Neural progenitor cell (in vitro differentiated cells): ENCODE results near the gene IVNS1ABP. TPM values are rescaled to one million over a fixed set of nuclear protein-coding genes. Genes with fewer than 3 reads are reported as not detected.
"Not testable (repeated sequence)": the region's sequence is repeated elsewhere in the genome, so short reads cannot be mapped to it uniquely, and the experiment has no call there.

ENCODE experiments used
- DNase-seq: peaks from one replicate; pipeline ENCODE4 v3.0.0-alpha.2; 2016; ENCODE audit warnings: low spot score
- H2AFZ ChIP-seq: fragments of 200-600 bp; sonication (generic); replicated peaks from 2 replicates; pipeline ENCODE4 v1.6.1; 2016; ENCODE audit warnings: antibody characterized with exemption
- H3F3A ChIP-seq: fragments of 200-600 bp; sonication (generic); 2 replicates; pipeline ENCODE4 v1.6.1; 2016; ENCODE audit warnings: antibody characterized with exemption, low read depth
- H3K27ac ChIP-seq: fragments of 200-600 bp; sonication (generic); 2 replicates; pipeline ENCODE4 v1.5.1; 2016; ENCODE audit warnings: mild to moderate bottlenecking
- H3K27me3 ChIP-seq: fragments of 200-600 bp; sonication (generic); 2 replicates; pipeline ENCODE4 v1.6.1; 2016; ENCODE audit warnings: mild to moderate bottlenecking, moderate library complexity
- H3K36me3 ChIP-seq: fragments of 200-600 bp; sonication (generic); 2 replicates; pipeline ENCODE4 v1.5.1; 2016
- H3K4me1 ChIP-seq: fragments of 200-600 bp; sonication (generic); 2 replicates; pipeline ENCODE4 v1.6.1; 2016; ENCODE audit warnings: mixed run types
- H3K4me2 ChIP-seq: fragments of 200-600 bp; sonication (generic); 2 replicates; pipeline ENCODE4 v1.6.1; 2016
- H3K4me3 ChIP-seq: fragments of 200-600 bp; sonication (generic); 2 replicates; pipeline ENCODE4 v1.5.1; 2016
- H3K79me2 ChIP-seq: fragments of 200-600 bp; sonication (generic); 2 replicates; pipeline ENCODE4 v1.6.1; 2016; ENCODE audit warnings: low read depth
- H3K9ac ChIP-seq: fragments of 200-600 bp; sonication (generic); 2 replicates; pipeline ENCODE4 v1.6.1; 2016
- H3K9me3 ChIP-seq: fragments of 200-600 bp; sonication (generic); 2 replicates; pipeline ENCODE4 v1.5.1; 2016; ENCODE audit warnings: low read depth
- H4K20me1 ChIP-seq: fragments of 200-600 bp; sonication (generic); 2 replicates; pipeline ENCODE4 v1.6.1; 2016; ENCODE audit warnings: low read depth
- H3K27ac Mint-ChIP-seq: 3 replicates; pipeline ENCODE4 v1.8.0; 2021; ENCODE audit warnings: mixed read lengths
- H3K27me3 Mint-ChIP-seq: 2 replicates; pipeline ENCODE4 v1.8.0; 2022; ENCODE audit warnings: low read depth, mild to moderate bottlenecking, inconsistent platforms, moderate library complexity, mixed read lengths; ENCODE audit not compliant: insufficient read depth
- H3K36me3 Mint-ChIP-seq: 3 replicates; pipeline ENCODE4 v1.8.0; 2021; ENCODE audit warnings: mixed read lengths
- H3K4me1 Mint-ChIP-seq: 3 replicates; pipeline ENCODE4 v1.8.0; 2021; ENCODE audit warnings: mixed read lengths
- H3K4me3 Mint-ChIP-seq: 3 replicates; pipeline ENCODE4 v1.8.0; 2021; ENCODE audit warnings: mild to moderate bottlenecking, moderate library complexity, mixed read lengths
- H3K9me3 Mint-ChIP-seq: 3 replicates; pipeline ENCODE4 v1.8.0; 2020; ENCODE audit warnings: mixed read lengths
- CTCF ChIP-seq: fragments of 200-600 bp; sonication (generic); IDR thresholded peaks from 2 replicates; pipeline ENCODE4 v1.5.1; 2017; ENCODE audit warnings: antibody characterized with exemption, mild to moderate bottlenecking
- EZH2 ChIP-seq: fragments of 200-600 bp; sonication (generic); IDR thresholded peaks from 2 replicates; pipeline ENCODE4 v1.6.1; 2017; ENCODE audit warnings: antibody characterized with exemption, mild to moderate bottlenecking, moderate library complexity
- EZH2phosphoT487 ChIP-seq: fragments of 200-600 bp; sonication (generic); IDR thresholded peaks from 2 replicates; pipeline ENCODE4 v1.6.1; 2017; ENCODE audit warnings: antibody characterized with exemption
- total RNA-seq: library from RNA; depleted of rRNA; stranded (reverse); fragments of >200 nt; gene quantifications from 2 replicates; pipeline ENCODE4 v1.2.3, GENCODE V29; 2015; ENCODE audit warnings: low replicate concordance

The IVNS1ABP gene
- total RNA-seq, 1 donor from 2014 or later: 193 TPM

DNA sequence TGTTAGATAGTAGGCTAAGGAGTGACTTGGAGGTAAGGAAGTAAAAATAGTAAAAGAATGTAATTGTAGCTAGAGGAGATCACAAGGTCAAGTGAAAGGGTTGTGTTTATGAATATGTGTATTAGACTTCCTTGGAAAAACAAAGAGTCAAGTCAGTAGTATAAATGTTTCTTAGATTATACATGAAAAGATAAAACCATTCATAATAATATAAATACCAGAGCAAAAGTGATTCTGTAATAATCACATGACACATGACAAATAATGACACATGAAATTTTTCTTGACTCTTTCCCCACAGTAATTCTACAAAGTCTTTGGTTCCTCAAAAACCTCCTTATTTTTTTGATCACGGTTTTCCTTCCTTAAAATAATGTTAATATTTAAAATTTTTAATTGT lies 56.4 kb downstream of the IVNS1ABP start:
- no peak overlapping the region for H3K4me3 Mint-ChIP-seq
- no peaks in the 10 kb centered on the region for H3K79me2 ChIP-seq
- no peak overlapping the region for H2AFZ ChIP-seq
- H3K4me1 ChIP-seq: peaks cover 6% of the 10 kb centered on the region
- H3K4me1 Mint-ChIP-seq: no peaks in the 10 kb centered on the region
- no peaks in the 10 kb centered on the region for H3K27me3 ChIP-seq
- peaks cover 2% of the 10 kb centered on the region for H3K27me3 Mint-ChIP-seq
- H3K4me3 ChIP-seq: no peak overlapping the region
- no peak overlapping the region for H3K4me2 ChIP-seq
- H3K36me3 Mint-ChIP-seq: no peaks in the 10 kb centered on the region
- no peak overlapping the region for H3K9ac ChIP-seq
- H3K9me3 ChIP-seq: no peaks in the 10 kb centered on the region
- H4K20me1 ChIP-seq: no peaks in the 10 kb centered on the region
- no peak overlapping the region for H3K27ac ChIP-seq
- no peaks in the 10 kb centered on the region for H3F3A ChIP-seq
- no peak for DNase-seq
- no peak overlapping the region for H3K27ac Mint-ChIP-seq
- TF ChIP-seq EZH2phosphoT487 (no peak), EZH2 (no peak), CTCF (no peak)
- peaks cover 3% of the 10 kb centered on the region for H3K9me3 Mint-ChIP-seq
- no peaks in the 10 kb centered on the region for H3K36me3 ChIP-seq

GRCh38 chr1:185258676-185259075 lies 58.4 kb downstream of the IVNS1ABP start:
- no peak overlapping the region for H2AFZ ChIP-seq
- no peaks in the 10 kb centered on the region for H3K27me3 Mint-ChIP-seq
- H3K27me3 ChIP-seq: no peaks in the 10 kb centered on the region
- no peak overlapping the region for H3K4me3 ChIP-seq
- H3F3A ChIP-seq: no peaks in the 10 kb centered on the region
- H3K27ac ChIP-seq: no peak overlapping the region
- no peaks in the 10 kb centered on the region for H3K36me3 ChIP-seq
- H4K20me1 ChIP-seq: no peaks in the 10 kb centered on the region
- no peaks in the 10 kb centered on the region for H3K36me3 Mint-ChIP-seq
- TF ChIP-seq CTCF (no peak), EZH2 (no peak)
- no peaks in the 10 kb centered on the region for H3K4me1 Mint-ChIP-seq
- no peak for DNase-seq
- no peak overlapping the region for H3K4me3 Mint-ChIP-seq
- no peaks in the 10 kb centered on the region for H3K79me2 ChIP-seq
- peaks cover 7% of the 10 kb centered on the region for H3K9me3 Mint-ChIP-seq
- no peak overlapping the region for H3K9ac ChIP-seq
- H3K4me2 ChIP-seq: no peak overlapping the region
- no peak overlapping the region for H3K27ac Mint-ChIP-seq
- peaks cover 6% of the 10 kb centered on the region for H3K4me1 ChIP-seq
- no peaks in the 10 kb centered on the region for H3K9me3 ChIP-seq

- Histone ChIP-seq H3K36me3 (no peaks in the 10 kb centered on the region), H3K4me1 (peaks cover 6% of the 10 kb centered on the region), H3K4me2 (peak overlapping the region; percentile 54), H3K4me3 (peak overlapping the region; percentile 36), H3K27me3 (no peaks in the 10 kb centered on the region), H3K9me3 (no peaks in the 10 kb centered on the region), H3K27ac (no peak overlapping the region), H3K9ac (no peak overlapping the region), H3K79me2 (no peaks in the 10 kb centered on the region), H2AFZ (no peak overlapping the region), H4K20me1 (no peaks in the 10 kb centered on the region), H3F3A (no peaks in the 10 kb centered on the region)
- Mint-ChIP-seq H3K4me1 (no peaks in the 10 kb centered on the region), H3K9me3 (peaks cover 7% of the 10 kb centered on the region), H3K4me3 (no peak overlapping the region), H3K36me3 (no peaks in the 10 kb centered on the region), H3K27me3 (no peaks in the 10 kb centered on the region), H3K27ac (no peak overlapping the region)
- DNase-seq: no peak
- TF ChIP-seq EZH2 (no peak), EZH2phosphoT487 (no peak)
These were observed 59.2 kb downstream of the IVNS1ABP start for GRCh38 chr1:185257950-185258208.

- H3K9ac ChIP-seq, H2AFZ ChIP-seq, H3K27me3 ChIP-seq, H3K36me3 ChIP-seq, H3K4me1 ChIP-seq, H3K79me2 ChIP-seq, H3K27ac ChIP-seq, H3F3A ChIP-seq, H3K9me3 ChIP-seq, DNase-seq, H4K20me1 ChIP-seq, H3K27me3 Mint-ChIP-seq, H3K9me3 Mint-ChIP-seq, H3K4me1 Mint-ChIP-seq, H3K27ac Mint-ChIP-seq, H3K4me3 Mint-ChIP-seq, H3K36me3 Mint-ChIP-seq: not testable (repeated sequence)
- H3K4me2 ChIP-seq: peak overlapping the region; percentile 54
- peak overlapping the region; percentile 36 for H3K4me3 ChIP-seq
These were observed 59.7 kb downstream of the IVNS1ABP start for GRCh38 chr1:185257116-185257949.

- H3K4me3 Mint-ChIP-seq, H3K4me3 ChIP-seq, DNase-seq, H3K27ac ChIP-seq, H3K9me3 Mint-ChIP-seq, H3K4me1 Mint-ChIP-seq, H3K36me3 ChIP-seq, H3K27me3 ChIP-seq, H3K4me1 ChIP-seq, H3K27ac Mint-ChIP-seq, H3K9ac ChIP-seq, H3K4me2 ChIP-seq, H3K27me3 Mint-ChIP-seq, H3F3A ChIP-seq, H3K9me3 ChIP-seq, H3K36me3 Mint-ChIP-seq, H2AFZ ChIP-seq, H4K20me1 ChIP-seq, H3K79me2 ChIP-seq: not testable (repeated sequence)
These were observed 61.4 kb downstream of the IVNS1ABP start for GRCh38 chr1:185255595-185255994.

DNA sequence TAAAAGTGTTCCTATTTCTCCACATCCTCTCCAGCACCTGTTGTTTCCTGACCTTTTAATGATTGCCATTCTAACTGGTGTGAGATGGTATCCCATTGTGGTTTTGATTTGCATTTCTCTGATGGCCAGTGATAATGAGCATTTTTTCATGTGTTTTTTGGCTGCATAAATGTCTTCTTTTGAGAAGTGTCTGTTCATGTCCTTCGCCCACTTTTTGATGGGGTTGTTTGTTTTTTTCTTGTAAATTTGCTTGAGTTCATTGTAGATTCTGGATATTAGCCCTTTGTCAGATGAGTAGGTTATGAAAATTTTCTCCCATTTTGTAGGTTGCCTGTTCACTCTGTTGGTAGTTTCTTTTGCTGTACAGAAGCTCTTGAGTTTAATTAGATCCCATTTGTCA lies 64.6 kb downstream of the IVNS1ABP start:
- not testable (repeated sequence) for H2AFZ ChIP-seq, H3K4me1 Mint-ChIP-seq, H3K4me3 Mint-ChIP-seq, H3K79me2 ChIP-seq, H3K9me3 ChIP-seq, H3K27me3 ChIP-seq, H3K36me3 Mint-ChIP-seq, H4K20me1 ChIP-seq, H3K4me3 ChIP-seq, H3K4me2 ChIP-seq, H3F3A ChIP-seq, H3K27me3 Mint-ChIP-seq, H3K27ac ChIP-seq, H3K9ac ChIP-seq, H3K36me3 ChIP-seq, H3K9me3 Mint-ChIP-seq, DNase-seq, H3K27ac Mint-ChIP-seq
- peaks cover 12% of the 10 kb centered on the region for H3K4me1 ChIP-seq
